ENCODE results near the gene ANXA6.
A peak's percentile ranks its signal among the peaks of the same experiment; 100 is the strongest.

The ANXA6 gene

DNA sequence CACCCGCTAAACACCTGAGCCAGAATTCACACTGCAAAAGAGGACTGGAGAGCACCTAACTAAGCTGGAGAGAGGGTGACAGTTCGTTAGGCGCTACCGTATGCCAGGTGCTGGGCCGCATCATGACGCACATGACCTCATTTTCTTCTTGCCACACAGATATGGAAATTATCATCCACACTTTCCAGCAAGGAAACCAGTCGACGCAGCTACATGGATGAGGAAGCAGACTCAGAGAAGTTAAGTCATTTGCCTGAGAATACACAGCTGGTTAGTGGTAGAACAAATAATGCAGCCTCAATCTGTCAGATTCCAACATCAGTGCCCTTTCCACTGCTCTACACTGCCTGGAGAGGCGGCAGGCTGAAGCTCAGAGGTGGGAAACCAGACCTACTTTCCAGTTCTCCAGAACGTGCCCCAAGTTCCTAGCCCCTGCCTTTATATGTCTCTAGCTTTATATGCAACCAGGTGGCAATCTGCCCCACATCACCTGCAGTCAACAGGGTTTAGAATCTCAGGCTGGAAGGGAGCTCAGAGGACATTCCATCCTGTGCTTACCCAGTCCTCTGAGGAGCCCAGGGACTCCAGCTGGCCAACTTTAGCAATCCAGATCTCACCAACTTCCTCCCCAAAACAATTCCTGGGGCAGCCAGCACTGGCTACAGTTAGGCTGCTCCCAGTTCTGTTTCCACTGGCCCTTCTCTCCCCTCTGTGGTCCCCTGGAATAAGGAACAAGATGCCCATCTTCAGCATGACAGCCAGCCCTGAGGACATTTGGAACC, 85.5 kb downstream of the ANXA6 start:
- Mint-ChIP-seq H3K27ac (peak overlapping the region; percentile 51), H3K4me1 (ENCODE audit: low read depth) (peaks cover 85% of the 10 kb centered on the region), H3K4me3 (no peak overlapping the region), H3K27me3 (no peaks in the 10 kb centered on the region), H3K36me3 (peaks cover 4% of the 10 kb centered on the region), H3K9me3 (ENCODE audit: low read depth) (no peaks in the 10 kb centered on the region)

DNA sequence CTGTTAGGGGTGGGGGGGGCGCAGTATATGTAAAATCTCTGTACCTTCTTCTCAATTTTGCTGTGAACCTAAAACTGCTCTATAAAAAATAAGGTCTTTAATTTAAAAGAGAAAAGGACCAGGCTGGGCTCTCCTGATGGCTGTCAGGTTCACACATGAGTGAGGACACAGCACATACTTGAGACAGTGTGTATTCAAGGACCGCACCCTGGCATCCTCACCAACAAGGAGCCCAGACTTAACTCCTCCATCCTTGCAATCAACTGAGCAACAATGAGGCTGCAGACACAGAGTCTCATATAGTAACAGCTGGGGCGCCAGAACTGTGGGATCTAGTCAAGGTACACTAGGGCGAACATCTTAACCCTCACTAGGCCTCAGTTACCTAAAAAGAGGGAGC, 86.6 kb downstream of the ANXA6 start:
- no peaks in the 10 kb centered on the region for H3K9me3 Mint-ChIP-seq (ENCODE audit: low read depth)
- H3K4me1 Mint-ChIP-seq (ENCODE audit: low read depth): peaks cover 85% of the 10 kb centered on the region
- H3K27ac Mint-ChIP-seq: no peak overlapping the region
- peaks cover 2% of the 10 kb centered on the region for H3K36me3 Mint-ChIP-seq
- no peak overlapping the region for H3K4me3 Mint-ChIP-seq
- H3K27me3 Mint-ChIP-seq: no peaks in the 10 kb centered on the region

DNA sequence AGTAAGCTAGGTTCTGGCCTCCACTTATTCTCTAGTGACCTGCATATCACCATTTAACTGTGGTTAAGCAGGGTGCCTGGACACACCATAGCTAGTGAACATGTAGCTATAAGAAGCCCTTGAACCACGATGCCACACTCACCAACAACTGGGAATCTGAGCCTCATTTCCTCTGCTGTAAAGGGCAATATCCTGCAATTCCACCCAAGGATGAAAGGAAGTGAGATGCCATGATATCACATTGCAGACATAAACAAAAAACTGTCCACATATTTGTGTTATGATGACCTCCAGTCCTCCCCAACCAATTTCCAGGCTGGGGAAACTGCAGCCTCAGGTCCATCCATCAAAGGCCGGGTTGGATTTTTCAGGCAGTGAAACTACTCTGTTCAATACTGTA, 87.1 kb downstream of the ANXA6 start:
- Mint-ChIP-seq H3K36me3 (peaks cover 2% of the 10 kb centered on the region), H3K9me3 (ENCODE audit: low read depth) (no peaks in the 10 kb centered on the region), H3K4me1 (ENCODE audit: low read depth) (peaks cover 85% of the 10 kb centered on the region), H3K27me3 (no peaks in the 10 kb centered on the region), H3K27ac (no peak overlapping the region), H3K4me3 (no peak overlapping the region)

DNA sequence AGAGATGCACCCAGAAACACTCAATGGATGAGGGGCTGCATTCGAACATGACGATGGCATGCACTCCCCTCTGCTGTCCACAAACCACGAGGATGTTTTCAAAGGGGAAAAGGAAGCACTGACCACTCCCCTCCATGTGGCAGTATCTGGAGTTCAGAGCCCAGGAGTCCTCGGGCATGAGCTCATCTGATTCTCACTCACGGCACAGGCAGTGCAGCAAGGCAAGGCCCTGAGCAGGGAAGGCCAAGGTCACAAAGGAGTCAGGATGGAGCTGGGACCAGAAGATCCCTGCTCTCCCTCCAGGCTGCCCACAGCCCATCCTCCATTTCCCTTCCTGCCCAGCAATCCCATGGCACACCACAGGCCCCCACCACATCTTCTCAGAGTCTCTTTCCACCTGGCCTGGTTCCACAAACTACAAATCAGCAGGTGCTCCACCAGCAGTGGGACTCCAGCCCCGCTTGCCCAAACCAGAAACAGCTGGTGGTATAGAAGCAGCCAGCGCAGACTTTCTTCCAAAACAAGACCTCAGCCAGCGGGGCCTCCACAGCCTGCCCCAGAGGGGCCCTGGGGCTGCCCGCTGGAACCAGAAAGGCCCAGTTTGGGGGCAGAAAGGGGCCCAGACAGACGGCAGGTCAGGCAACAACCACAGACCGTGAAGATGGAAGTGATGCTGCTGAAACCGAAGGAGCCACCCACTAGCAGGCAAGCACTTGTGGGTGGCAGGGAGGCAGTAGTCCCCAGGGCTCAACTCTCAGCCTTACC, 89.0 kb downstream of the ANXA6 start:
- Mint-ChIP-seq H3K27me3 (no peaks in the 10 kb centered on the region), H3K9me3 (ENCODE audit: low read depth) (no peaks in the 10 kb centered on the region), H3K4me3 (peak overlapping the region; percentile 70), H3K27ac (peak overlapping the region; percentile 92), H3K4me1 (ENCODE audit: low read depth) (peaks cover 84% of the 10 kb centered on the region), H3K36me3 (peaks cover 2% of the 10 kb centered on the region)

DNA sequence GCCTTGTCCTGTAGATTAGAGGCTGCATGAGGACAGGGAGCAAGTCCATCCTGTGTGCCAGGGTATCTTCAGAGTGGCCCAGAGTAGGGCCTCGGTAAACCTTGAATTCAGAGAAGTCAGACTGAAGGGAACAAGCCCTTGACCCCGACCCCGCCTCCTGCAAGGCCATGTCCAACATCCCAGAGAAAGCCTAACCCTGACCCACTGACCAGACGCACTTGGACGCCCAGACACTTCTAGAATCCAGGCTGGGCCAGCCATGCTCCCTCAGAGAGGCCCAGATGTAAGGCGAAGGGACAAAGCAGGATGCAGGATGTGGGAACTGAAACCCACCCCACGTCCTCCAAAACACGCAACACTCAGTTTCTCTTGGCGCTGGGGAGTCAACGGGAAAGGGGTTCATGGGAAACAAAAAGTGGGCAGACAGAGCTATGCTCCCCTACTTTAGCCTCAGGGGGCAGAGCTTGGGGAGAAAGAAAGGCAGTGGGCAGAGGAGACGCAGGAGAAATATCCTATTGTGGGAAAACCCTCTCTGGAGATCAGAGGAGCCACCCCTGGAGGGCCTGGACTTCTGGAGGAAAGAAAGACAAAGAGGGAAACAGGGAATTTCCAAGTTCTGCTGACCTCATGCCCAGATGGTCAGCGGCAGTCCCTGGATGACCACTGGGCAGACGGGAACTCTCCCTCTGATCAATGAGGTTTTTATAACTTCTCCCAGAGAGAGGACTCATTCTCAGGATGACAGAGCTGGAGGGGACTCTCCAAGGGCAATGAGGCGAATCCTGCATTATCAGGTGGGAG, 89.7 kb downstream of the ANXA6 start:
- peaks cover 2% of the 10 kb centered on the region for H3K36me3 Mint-ChIP-seq
- no peaks in the 10 kb centered on the region for H3K27me3 Mint-ChIP-seq
- peaks cover 91% of the 10 kb centered on the region for H3K4me1 Mint-ChIP-seq (ENCODE audit: low read depth)
- H3K9me3 Mint-ChIP-seq (ENCODE audit: low read depth): no peaks in the 10 kb centered on the region
- peak overlapping the region; percentile 38 for H3K4me3 Mint-ChIP-seq
- H3K27ac Mint-ChIP-seq: peak overlapping the region; percentile 92

DNA sequence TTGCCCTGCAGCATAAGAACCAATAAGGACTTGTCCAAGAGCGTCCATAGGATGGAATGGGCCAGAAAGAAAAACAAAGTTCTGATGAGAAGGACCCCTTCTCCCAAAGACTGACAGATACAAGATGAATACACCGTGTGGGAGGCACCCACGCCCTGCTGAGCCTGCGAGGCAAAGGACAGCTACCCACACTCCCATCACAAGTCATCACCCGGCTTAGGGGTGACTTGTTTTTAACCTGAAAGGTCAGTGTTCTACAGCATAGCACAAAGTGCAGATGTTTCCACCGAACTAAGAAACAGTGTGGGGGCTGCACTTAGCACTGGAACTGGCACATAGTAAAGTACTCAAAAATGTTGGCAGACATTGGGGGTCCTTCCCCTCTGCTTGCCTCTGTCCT, 90.7 kb downstream of the ANXA6 start:
- Mint-ChIP-seq H3K4me1 (ENCODE audit: low read depth) (peaks cover 83% of the 10 kb centered on the region), H3K27me3 (no peaks in the 10 kb centered on the region), H3K27ac (peak overlapping the region; percentile 92), H3K9me3 (ENCODE audit: low read depth) (no peaks in the 10 kb centered on the region), H3K4me3 (peak overlapping the region; percentile 38), H3K36me3 (peaks cover 2% of the 10 kb centered on the region)

DNA sequence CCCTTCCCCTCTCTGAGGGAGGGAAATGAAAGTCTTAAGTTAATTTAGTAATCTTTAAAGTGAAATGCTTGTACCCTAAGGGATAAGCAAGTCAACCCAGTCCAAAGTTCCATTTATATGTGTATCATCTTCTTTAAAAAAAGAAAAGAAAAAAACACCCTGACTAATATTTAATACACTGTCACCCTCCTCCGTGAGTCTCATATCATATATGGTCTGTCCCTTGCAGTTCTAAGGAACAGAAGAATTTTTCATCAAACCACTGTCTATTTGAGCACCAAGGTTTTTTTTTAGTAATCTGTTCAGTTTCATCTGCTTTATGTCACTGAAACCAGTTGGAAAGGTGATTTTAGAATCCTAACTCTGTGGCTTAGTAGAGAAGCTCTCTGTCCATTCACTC, 92.0 kb downstream of the ANXA6 start:
- peak overlapping the region; percentile 92 for H3K27ac Mint-ChIP-seq
- H3K4me3 Mint-ChIP-seq: peak overlapping the region; percentile 5
- peaks cover 81% of the 10 kb centered on the region for H3K4me1 Mint-ChIP-seq (ENCODE audit: low read depth)

DNA sequence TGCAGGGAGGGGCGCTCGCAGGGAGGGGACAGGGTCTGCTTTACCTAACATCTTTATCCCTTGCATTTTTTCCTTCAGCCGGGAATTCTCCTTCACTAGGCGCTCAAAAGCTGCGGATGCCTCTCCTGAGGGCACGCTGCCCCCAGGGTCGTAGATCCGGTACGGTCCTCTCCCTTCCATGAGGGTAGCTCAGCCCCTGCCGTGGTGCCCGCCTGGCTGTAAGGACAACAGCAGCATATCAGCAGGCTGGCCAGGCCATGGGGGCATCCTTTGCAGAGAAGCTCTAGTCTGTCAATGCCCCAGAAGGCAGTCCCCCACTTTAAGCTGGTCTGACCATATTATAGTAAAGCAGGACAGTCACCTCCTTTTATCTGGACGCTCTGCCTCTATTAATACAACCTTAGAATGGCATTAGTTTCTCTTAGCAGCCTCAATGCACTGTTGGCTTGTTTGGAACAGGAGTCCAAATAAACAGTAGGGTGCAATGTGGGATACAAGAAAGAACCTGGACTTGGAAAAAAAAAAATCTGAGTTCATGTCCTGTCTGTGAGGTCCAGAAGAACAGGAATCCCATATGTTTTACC, 92.6 kb downstream of the ANXA6 start:
- no peak overlapping the region for H3K4me3 Mint-ChIP-seq
- H3K27me3 Mint-ChIP-seq: no peaks in the 10 kb centered on the region
- H3K27ac Mint-ChIP-seq: peak overlapping the region; percentile 92
- H3K36me3 Mint-ChIP-seq: peaks cover 5% of the 10 kb centered on the region
- H3K9me3 Mint-ChIP-seq (ENCODE audit: low read depth): no peaks in the 10 kb centered on the region
- peaks cover 81% of the 10 kb centered on the region for H3K4me1 Mint-ChIP-seq (ENCODE audit: low read depth)

More for the DNA sequence above, 92.0 kb downstream of the ANXA6 start:
- Mint-ChIP-seq H3K9me3 (ENCODE audit: low read depth) (no peaks in the 10 kb centered on the region), H3K36me3 (peaks cover 5% of the 10 kb centered on the region), H3K27me3 (no peaks in the 10 kb centered on the region)

DNA sequence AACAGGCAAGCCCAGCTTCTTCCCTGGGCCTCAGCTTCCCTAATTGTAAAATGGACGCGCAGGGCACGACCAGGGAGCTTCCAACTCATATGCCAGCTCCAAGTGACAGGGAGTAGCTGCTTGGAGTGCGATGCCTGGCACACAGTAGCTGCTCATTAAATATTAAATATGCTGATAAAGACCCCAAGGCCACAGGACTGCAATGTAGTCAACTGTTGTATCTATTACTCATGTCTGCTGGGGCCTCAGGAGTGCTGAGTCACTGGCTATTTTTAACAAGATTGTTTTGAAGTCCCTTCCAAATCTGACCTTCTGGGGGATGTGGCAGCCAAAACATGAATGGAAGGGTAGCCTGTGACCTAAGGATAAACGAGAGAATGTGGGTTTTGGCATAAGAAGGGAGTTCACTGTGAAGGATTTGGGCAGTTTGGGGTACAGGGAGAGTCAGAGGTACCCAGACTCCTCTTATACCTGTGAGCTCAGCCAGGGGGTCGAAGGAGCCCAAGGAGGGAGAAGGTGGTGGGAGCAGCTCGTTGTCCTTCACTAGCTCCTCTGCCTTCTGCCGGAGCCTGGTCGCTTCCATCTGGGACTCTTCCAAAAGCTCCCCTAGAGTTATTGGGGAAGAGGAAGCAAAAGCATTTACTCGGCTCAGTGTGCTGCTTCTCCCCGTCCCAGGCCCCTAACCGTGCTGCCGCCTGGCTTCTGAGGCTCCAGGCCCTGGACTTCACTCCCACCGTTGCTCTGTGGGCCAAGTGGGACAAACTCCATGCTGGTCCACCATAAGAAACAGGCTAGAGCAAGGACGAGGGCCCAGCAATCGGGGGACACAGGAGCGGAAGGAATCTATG, 94.2 kb downstream of the ANXA6 start:
- H3K27ac Mint-ChIP-seq: peak overlapping the region; percentile 87
- H3K4me3 Mint-ChIP-seq: peak overlapping the region; percentile 1
- peaks cover 7% of the 10 kb centered on the region for H3K36me3 Mint-ChIP-seq
- no peaks in the 10 kb centered on the region for H3K27me3 Mint-ChIP-seq
- peaks cover 76% of the 10 kb centered on the region for H3K4me1 Mint-ChIP-seq (ENCODE audit: low read depth)
- no peaks in the 10 kb centered on the region for H3K9me3 Mint-ChIP-seq (ENCODE audit: low read depth)

DNA sequence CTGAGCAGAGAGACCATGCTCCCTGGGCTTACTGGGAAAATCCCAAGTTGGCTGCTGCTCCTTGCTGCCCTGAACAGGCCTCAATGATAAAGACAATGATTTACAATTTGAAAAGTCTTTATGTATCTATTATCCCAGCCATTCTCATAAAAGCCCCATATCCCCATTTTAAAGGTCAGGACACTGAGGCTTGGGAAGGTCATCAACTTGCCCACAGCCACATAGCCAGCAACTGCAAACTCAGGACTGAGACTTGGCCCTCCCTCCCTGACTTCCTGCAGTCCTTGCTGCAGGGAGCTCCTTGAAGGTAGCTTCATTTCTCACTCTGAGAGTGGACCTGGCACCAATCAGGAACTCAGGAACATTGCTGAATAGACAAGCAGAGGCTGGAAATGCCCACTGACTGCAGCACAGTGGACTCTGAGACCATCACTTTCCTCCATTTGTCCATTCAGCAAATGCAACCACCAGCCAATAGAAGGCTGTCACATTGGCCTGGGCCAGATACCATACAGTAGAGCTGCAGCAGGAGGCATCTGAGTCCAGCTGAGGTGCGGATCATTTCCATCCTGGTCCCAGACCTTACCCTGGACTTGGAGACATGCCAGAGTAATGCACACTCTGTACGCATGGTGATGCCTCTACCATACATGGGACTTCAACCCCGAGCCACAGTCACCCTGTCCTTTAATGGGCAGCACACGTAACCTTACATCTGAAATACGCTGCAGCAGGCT, 95.0 kb downstream of the ANXA6 start:
- peaks cover 7% of the 10 kb centered on the region for H3K36me3 Mint-ChIP-seq
- H3K4me3 Mint-ChIP-seq: no peak overlapping the region
- no peaks in the 10 kb centered on the region for H3K9me3 Mint-ChIP-seq (ENCODE audit: low read depth)
- peaks cover 68% of the 10 kb centered on the region for H3K4me1 Mint-ChIP-seq (ENCODE audit: low read depth)
- peak overlapping the region; percentile 87 for H3K27ac Mint-ChIP-seq
- H3K27me3 Mint-ChIP-seq: no peaks in the 10 kb centered on the region

DNA sequence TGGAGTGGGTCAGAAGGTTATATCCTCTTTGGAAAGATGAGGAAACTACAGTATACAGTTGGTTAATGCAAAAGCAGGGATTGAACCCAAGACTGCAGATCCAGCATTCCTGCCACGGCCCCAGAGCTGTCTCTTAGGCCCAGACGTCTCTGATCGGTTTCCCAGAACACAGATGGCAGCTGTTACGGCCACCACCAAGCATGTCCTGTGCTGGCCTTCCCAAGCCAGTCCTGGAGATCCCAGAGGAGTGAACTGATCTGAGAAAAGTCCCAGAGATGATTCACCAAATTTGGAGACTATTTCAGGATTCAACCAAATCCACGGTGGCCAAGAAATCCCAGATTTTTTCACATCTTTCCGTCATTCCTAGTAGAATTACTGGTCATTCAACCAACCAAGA, 96.8 kb downstream of the ANXA6 start:
- H3K27me3 Mint-ChIP-seq: no peaks in the 10 kb centered on the region
- H3K4me3 Mint-ChIP-seq: no peak overlapping the region
- no peaks in the 10 kb centered on the region for H3K9me3 Mint-ChIP-seq (ENCODE audit: low read depth)
- peaks cover 49% of the 10 kb centered on the region for H3K4me1 Mint-ChIP-seq (ENCODE audit: low read depth)
- H3K27ac Mint-ChIP-seq: peak overlapping the region; percentile 95
- peaks cover 11% of the 10 kb centered on the region for H3K36me3 Mint-ChIP-seq

DNA sequence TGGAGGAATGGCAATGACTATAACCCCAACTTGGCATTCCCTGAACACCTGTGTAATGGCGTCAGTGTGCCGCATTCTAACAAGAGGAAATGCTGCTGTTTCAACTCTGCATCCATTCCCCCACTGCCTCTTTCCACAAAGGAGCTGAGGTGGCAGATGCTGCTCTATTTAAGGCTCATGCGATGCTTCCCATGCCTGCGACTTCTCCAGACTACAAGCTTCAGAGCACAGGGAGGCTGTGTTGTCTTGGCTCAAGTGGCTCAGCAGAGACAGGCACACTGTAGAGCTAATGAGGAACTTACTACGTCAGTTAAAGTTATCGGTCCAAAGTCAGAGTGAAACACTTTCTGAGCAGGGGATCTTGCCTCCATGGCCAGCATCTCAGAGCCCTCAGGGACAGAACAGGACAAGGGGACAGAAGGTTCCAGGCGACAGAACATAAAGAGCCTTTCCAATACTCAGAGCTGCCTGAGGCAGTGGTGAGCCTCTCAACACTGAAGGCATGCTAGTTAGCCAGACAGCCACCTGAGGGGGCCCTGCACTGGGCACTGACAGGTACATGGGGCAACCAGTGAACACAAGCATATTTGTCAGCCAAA, 98.6 kb downstream of the ANXA6 start:
- H3K27me3 Mint-ChIP-seq: no peaks in the 10 kb centered on the region
- H3K36me3 Mint-ChIP-seq: peaks cover 11% of the 10 kb centered on the region
- H3K4me1 Mint-ChIP-seq (ENCODE audit: low read depth): peaks cover 39% of the 10 kb centered on the region
- H3K27ac Mint-ChIP-seq: peak overlapping the region; percentile 95
- H3K4me3 Mint-ChIP-seq: no peak overlapping the region
- no peaks in the 10 kb centered on the region for H3K9me3 Mint-ChIP-seq (ENCODE audit: low read depth)

DNA sequence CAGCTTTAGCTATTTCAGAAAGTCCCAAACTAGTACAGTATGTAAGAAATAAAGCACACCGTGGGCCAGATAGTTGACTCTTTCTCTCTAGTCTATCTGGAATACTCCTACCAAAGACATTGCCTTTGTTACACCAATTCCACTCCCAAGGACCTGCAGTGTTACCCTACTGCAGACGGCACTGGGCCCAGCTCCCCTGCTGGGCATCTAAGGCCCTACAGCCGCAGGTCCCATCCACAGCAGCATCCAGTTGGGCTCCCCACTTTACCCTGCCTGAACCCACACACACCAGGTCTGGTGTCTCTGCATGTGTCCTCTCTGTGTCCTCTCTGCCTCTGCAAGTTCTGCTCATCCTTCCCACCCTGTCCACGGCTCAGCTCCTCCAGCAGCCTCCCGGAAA, 99.3 kb downstream of the ANXA6 start:
- Mint-ChIP-seq H3K9me3 (ENCODE audit: low read depth) (no peaks in the 10 kb centered on the region), H3K27ac (no peak overlapping the region), H3K36me3 (peaks cover 11% of the 10 kb centered on the region), H3K4me1 (ENCODE audit: low read depth) (peaks cover 33% of the 10 kb centered on the region), H3K4me3 (no peak overlapping the region), H3K27me3 (no peaks in the 10 kb centered on the region)
